HS-27A (cell line): ENCODE measurements around the gene TEX50.
"Not testable (repeated sequence)": the region's sequence is repeated elsewhere in the genome, so short reads cannot be mapped to it uniquely, and the experiment has no call there.

Experiments
- DNase-seq: peaks from one replicate; pipeline ENCODE4 v3.0.0-alpha.2; 2012; ENCODE audit warnings: low read depth, missing footprints

Gene TEX50

GRCh38 chr1:173635116-173635515 is at the start of gene TEX50:
Gene TEX50 (plus strand): TSS chr1:173635338. CDS start chr1:173635522, 184 bp downstream.
- DNase-seq = no peak

GRCh38 chr1:173590557-173590956 is 44.6 kb upstream of the TEX50 start:
- peak; percentile 19 for DNase-seq

- not testable (repeated sequence) for DNase-seq
Measured at GRCh38 chr1:173591138-173591537, 44.0 kb upstream of the TEX50 start.

- no peak for DNase-seq
Measured at GRCh38 chr1:173596097-173596825, 38.9 kb upstream of the TEX50 start.

GRCh38 chr1:173601588-173601987 is 33.5 kb upstream of the TEX50 start:
- no peak for DNase-seq

- no peak for DNase-seq
Measured at GRCh38 chr1:173603056-173603591, 32.0 kb upstream of the TEX50 start, which contains the start of gene SLC9C2. Gene SLC9C2 (minus strand): TSS chr1:173603072. CDS start chr1:173601776, 1,296 bp downstream.

- DNase-seq = no peak
Measured at GRCh38 chr1:173608503-173609216, 26.5 kb upstream of the TEX50 start.

- DNase-seq = not testable (repeated sequence)
Measured at GRCh38 chr1:173613086-173613485, 22.1 kb upstream of the TEX50 start.

GRCh38 chr1:173616859-173617258 is 18.3 kb upstream of the TEX50 start:
- no peak for DNase-seq

- no peak for DNase-seq
Measured at GRCh38 chr1:173627269-173627668, 7.9 kb upstream of the TEX50 start.

GRCh38 chr1:173628888-173629287 is 6.2 kb upstream of the TEX50 start:
- DNase-seq = no peak

GRCh38 chr1:173637236-173638042 is 2.3 kb downstream of the TEX50 start:
- DNase-seq = not testable (repeated sequence)

GRCh38 chr1:173638043-173639021 is 3.2 kb downstream of the TEX50 start:
- no peak for DNase-seq

GRCh38 chr1:173639102-173639501 is 4.0 kb downstream of the TEX50 start:
- DNase-seq = no peak

- DNase-seq = not testable (repeated sequence)
Measured at GRCh38 chr1:173642450-173643139, 7.5 kb downstream of the TEX50 start.

- no peak for DNase-seq
Measured at GRCh38 chr1:173646656-173647055, 11.5 kb downstream of the TEX50 start.

- no peak for DNase-seq
Measured at GRCh38 chr1:173648880-173649605, 13.9 kb downstream of the TEX50 start.

- no peak for DNase-seq
Measured at GRCh38 chr1:173660306-173660705, 25.2 kb downstream of the TEX50 start.

GRCh38 chr1:173661271-173661670 is 26.1 kb downstream of the TEX50 start:
- DNase-seq = no peak

- DNase-seq = no peak
Measured at GRCh38 chr1:173661763-173662162, 26.6 kb downstream of the TEX50 start.
